SH-SY5Y (cell line): ENCODE results near the gene FBXO21.

Source experiments
- GATA2 ChIP-seq: IDR thresholded peaks from 2 replicates; pipeline ENCODE4 v1.6.1; 2011; ENCODE audit warnings: mild to moderate bottlenecking, low read depth, low read length
- GATA3 ChIP-seq: IDR thresholded peaks from 2 replicates; pipeline ENCODE4 v1.6.1; 2011; ENCODE audit warnings: low read depth, mild to moderate bottlenecking, low read length, moderate library complexity

- no peak for TF ChIP-seq GATA2
- TF ChIP-seq GATA3: no peak
Observed at GRCh38 chr12:117093431-117093830, 96.8 kb downstream of the FBXO21 start.
